NCI-H1092 treated with DMSO at 0.1 percent for 48 hours (cell line): Measurements from ENCODE around the gene GUSB.

Source experiments
- DNase-seq: peaks from one replicate; lab custom pipeline; 2025; lab: John Stamatoyannopoulos, UW

GUSB gene

GRCh38 chr7:65931685-65932084 is 50.3 kb downstream of the GUSB start:
- no peak for DNase-seq

DNA sequence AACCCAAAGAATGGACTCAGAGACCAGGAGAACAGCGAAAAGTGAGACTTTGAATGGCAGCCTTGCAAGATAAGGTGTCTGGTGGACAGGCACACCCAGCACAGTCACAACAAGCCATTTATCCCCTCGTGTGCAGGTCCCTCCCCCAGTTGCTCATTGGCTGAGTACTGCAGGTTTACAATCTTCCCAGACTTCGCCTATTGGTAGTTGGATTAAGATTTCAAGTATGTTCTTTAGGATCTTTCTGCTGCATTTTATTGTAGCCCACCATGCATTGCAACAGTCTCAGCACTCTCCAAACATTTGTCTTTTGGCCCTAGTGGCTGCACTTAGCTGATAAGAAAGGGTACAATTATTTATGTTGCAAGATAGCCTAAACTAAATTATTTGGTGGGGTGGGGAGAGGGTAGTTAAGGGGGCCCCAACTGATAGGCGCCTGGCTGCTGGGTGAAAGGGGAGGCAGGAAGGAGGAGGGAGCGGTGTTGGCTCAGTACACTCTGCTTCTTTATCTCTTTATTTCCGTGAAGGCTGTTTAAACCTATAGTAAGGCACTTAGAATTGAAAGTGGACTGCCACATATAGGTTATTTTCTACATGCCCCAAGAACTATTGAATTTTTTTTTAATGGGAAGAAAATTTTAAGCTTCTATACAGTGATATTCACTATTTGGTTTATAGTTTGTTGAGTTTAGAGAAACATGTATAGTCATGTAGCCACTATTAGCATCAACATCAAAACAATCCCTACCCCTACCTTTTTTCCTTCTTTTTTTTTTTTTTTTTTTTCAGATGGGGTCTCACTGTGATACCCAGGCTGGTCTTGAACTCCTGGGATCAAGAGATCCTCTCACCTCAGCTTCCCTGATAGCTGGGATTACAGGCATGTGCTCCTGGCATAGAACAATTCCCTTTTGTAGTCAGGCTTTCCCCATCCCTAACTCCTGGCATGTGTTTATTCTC is 54.2 kb downstream of the GUSB start:
- no peak for DNase-seq

GRCh38 chr7:65926588-65926987 is 55.4 kb downstream of the GUSB start:
- no peak for DNase-seq

- no peak for DNase-seq
Measured at GRCh38 chr7:65925040-65925439, 57.0 kb downstream of the GUSB start.

GRCh38 chr7:65924193-65924592 is 57.8 kb downstream of the GUSB start:
- no peak for DNase-seq

DNA sequence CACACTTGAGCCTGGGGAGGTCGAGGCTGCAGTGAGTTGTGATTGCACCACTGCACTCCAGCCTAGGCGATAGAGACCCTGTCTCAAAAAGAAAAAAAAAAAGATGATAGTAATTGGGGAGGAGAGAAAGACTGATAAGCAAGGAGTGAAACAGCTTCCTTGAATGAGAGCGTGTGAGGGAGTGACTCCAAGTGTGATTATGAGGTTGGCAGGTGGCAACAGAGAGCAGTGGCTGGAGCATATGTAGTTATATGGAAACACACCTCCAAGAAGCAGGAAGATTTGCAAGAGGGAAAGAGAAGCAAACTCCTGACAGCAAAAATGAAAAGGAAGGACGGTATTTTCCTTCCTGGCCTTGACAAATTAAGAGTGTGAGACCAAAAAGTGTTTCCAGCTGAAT is 58.7 kb downstream of the GUSB start:
- DNase-seq, result no peak

DNA sequence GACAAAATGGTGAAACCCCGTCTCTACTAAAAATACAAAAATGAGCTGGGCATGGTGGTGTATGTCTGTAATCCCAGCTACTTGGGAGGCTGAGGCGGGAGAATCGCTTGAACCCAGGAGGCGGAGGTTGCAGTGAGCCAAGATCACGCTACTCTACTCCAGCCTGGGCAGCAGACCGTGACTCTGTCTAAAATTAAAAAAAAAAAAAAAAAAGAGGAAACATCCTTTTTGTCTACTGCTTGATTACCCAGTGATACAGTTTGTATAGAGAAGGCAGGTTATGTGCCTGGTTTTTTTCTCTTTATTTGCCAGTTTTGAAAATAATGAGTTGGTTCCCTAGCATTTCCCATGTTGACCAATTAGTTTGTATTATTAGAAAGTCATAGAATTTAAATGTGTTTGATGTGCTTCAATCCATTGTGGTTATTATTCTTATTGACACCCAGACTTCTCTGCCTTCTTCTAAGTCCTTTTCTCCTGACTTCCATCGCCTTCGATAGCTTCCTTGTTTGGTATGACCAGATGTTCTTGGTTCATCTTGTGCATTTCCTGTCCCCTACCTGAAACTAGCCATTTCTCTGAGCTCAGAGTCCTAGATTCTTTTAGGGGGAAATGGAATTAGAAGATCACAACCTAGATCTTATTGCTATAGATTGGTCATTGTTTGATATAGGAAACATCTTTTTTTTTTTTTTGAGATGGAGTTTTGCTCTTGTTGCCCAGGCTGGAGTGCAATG is 65.9 kb downstream of the GUSB start:
- DNase-seq, result no peak

GRCh38 chr7:65912237-65912636 is 69.8 kb downstream of the GUSB start:
- no peak for DNase-seq
